GM12872 (cell line): ENCODE data around the gene KRT8.
"Not testable (repeated sequence)": the region's sequence is repeated elsewhere in the genome, so short reads cannot be mapped to it uniquely, and the experiment has no call there.

Experiments
- CTCF ChIP-seq: IDR thresholded peaks from 3 replicates; pipeline ENCODE4 v1.5.1; 2011; ENCODE audit warnings: low read depth, mild to moderate bottlenecking, low read length, moderate library complexity; ENCODE audit not compliant: insufficient read depth

The KRT8 gene

DNA sequence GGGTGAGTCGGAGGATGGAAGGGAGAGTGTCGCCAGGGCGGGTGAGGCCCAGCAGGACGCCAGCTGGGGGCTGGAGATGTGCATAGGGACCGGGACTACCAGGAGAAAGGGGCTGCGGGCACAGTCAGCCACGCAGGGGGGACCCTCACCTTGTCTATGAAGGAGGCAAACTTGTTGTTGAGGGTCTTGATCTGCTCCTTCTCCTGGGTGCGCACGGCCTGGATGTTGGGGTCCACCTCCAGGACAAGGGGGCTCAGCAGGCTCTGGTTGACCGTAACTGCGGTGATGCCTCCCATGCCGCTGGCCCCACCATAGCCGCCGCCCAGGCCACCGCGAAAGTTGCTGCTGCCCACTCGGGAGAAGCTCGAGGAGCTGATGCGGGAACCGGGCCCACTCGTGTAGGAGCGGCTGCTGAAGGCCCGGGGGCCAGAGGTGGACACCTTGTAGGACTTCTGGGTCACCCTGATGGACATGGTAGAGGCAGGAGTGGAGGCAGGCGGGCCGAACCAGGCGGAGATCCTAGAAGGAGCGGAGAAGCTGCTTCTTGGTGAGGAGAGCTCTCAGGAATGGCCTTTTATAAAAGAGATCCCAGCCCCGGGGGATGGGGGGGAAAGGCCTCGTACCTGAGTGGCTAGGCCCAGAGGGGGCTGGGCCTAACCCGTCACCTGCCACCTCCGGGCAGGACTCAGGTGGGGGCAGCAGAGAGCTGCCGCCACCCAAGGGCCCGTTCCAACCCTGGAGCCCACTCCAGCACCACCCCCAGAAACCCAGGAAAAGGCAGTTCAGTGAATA is at the start of gene KRT8:
Gene KRT8, minus strand, starts transcription at position 568 of the 792 bp plus-strand sequence. Its CDS starts 95 bp downstream, at position 473.
- TF ChIP-seq CTCF, result not testable (repeated sequence)

DNA sequence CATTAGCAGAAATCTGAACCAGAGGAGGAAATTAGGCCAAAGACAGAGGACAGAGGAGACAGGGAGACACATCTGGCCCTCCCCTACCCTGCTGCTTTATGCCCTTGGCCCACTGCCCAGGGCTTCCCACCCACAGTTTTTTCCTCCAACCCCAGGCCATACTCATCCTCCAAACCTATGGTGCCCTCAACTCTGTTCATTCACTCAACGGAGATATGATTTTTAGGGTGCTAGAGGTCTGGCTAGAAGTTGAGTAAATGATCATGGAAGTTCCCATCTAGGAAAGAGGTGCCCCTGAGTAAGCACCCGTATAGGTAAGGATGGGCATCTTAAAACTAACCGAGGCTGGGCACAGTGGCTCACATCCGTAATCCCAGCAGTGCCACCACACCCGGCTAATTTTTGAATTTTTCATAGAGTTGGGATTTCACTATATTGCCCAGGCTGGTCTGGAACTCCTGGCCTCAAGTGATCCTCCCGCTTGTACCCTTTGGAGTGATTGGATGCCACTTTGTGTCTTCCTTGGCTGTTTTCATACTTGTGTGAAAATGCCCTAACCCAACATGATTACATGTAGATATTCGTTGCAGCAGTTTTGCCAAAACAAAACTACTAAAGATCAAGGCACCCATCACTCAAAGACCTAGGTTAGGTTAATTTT is 48.4 kb upstream of the KRT8 start:
- no peak for TF ChIP-seq CTCF

DNA sequence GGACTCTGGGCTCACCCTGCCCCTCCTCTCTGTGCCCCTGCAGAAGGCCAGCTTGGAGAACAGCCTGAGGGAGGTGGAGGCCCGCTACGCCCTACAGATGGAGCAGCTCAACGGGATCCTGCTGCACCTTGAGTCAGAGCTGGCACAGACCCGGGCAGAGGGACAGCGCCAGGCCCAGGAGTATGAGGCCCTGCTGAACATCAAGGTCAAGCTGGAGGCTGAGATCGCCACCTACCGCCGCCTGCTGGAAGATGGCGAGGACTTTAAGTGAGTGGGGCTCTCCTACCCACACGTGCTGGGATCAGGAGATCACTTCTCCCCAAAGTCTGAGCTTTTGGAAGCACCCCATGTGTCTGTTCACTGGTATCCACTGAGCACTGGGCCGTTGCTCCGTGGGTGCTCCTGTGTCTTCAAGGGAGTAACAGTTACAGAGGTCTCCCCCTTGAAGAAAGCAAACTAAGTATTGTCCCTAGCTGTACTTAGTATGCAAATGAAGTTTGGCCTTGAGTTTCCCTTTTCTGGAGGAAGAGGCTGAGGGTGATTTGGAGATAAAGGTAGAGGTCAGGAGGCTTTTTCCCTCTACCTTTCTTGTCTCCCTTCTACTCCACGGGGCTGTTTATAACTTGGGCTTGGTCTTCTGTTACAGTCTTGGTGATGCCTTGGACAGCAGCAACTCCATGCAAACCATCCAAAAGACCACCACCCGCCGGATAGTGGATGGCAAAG is 47.4 kb upstream of the KRT8 start:
- 0 out of 3 replicates have a peak, but pooled peaks have one; percentile 16 for TF ChIP-seq CTCF

DNA sequence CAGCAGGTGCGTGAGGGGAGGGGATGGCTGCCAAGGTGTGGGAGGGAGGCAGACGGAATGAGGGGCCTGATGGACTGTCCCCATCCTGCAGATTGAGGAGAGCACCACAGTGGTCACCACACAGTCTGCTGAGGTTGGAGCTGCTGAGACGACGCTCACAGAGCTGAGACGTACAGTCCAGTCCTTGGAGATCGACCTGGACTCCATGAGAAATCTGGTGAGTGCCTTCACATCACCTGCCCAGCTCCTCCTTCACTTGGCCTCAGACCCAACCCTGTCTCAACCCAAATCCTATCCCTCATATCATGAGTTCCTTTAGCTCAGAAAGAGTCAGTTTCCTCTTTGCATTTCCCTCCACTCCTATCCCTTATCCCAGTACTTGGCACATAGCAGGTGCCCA is 46.8 kb upstream of the KRT8 start:
- no peak for TF ChIP-seq CTCF

DNA sequence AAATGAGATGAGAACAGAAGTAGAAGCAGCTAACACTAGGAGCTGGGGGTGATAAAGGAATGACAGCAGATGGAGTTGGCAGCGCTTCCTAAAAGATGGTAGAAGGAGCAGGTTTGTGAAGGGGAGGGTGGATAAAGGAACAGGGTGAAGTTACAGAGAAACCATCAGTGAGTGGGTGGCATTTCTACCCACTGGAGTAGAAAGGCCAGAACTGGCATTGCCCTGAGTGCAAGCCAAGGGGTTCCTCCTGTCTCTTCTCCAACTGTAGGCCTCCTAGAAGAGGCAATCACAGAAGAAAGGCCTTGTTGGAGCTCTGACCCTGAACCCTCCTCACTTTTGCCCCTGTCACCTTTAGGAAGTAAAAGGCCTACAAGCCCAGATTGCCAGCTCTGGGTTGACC is 46.2 kb upstream of the KRT8 start:
- TF ChIP-seq CTCF, result no peak

GRCh38 chr12:52950553-52950952 is 45.7 kb upstream of the KRT8 start:
- TF ChIP-seq CTCF, result no peak
